ENCODE measurements around the gene PTPRA.
A peak's percentile ranks its signal among the peaks of the same experiment; 100 is the strongest.

The PTPRA gene

GRCh38 chr20:2948968-2949367, 75.7 kb downstream of the PTPRA start:
- no peak for TF ChIP-seq SPI1 (IDR thresholded peaks at IDR 0.05; ENCODE audit: borderline replicate concordance, low read depth)
- no peak for TF ChIP-seq POLR2AphosphoS5 (IDR thresholded peaks at IDR 0.05; ENCODE audit: low read depth)
- TF ChIP-seq, protein P1, sequence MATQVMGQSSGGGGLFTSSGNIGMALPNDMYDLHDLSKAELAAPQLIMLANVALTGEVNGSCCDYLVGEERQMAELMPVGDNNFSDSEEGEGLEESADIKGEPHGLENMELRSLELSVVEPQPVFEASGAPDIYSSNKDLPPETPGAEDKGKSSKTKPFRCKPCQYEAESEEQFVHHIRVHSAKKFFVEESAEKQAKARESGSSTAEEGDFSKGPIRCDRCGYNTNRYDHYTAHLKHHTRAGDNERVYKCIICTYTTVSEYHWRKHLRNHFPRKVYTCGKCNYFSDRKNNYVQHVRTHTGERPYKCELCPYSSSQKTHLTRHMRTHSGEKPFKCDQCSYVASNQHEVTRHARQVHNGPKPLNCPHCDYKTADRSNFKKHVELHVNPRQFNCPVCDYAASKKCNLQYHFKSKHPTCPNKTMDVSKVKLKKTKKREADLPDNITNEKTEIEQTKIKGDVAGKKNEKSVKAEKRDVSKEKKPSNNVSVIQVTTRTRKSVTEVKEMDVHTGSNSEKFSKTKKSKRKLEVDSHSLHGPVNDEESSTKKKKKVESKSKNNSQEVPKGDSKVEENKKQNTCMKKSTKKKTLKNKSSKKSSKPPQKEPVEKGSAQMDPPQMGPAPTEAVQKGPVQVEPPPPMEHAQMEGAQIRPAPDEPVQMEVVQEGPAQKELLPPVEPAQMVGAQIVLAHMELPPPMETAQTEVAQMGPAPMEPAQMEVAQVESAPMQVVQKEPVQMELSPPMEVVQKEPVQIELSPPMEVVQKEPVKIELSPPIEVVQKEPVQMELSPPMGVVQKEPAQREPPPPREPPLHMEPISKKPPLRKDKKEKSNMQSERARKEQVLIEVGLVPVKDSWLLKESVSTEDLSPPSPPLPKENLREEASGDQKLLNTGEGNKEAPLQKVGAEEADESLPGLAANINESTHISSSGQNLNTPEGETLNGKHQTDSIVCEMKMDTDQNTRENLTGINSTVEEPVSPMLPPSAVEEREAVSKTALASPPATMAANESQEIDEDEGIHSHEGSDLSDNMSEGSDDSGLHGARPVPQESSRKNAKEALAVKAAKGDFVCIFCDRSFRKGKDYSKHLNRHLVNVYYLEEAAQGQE (IDR thresholded peaks at IDR 0.05; ENCODE audit: insufficient replicate concordance, low read depth), result no peak
- TF ChIP-seq, protein P2, sequence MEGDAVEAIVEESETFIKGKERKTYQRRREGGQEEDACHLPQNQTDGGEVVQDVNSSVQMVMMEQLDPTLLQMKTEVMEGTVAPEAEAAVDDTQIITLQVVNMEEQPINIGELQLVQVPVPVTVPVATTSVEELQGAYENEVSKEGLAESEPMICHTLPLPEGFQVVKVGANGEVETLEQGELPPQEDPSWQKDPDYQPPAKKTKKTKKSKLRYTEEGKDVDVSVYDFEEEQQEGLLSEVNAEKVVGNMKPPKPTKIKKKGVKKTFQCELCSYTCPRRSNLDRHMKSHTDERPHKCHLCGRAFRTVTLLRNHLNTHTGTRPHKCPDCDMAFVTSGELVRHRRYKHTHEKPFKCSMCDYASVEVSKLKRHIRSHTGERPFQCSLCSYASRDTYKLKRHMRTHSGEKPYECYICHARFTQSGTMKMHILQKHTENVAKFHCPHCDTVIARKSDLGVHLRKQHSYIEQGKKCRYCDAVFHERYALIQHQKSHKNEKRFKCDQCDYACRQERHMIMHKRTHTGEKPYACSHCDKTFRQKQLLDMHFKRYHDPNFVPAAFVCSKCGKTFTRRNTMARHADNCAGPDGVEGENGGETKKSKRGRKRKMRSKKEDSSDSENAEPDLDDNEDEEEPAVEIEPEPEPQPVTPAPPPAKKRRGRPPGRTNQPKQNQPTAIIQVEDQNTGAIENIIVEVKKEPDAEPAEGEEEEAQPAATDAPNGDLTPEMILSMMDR (IDR thresholded peaks at IDR 0.05; ENCODE audit: insufficient read depth, low read length), result no peak
- TF ChIP-seq GABPA (IDR thresholded peaks at IDR 0.05; ENCODE audit: low read depth), result no peak
- DNase-seq (ENCODE audit: low read depth in 1 of 2, low spot score in 1 of 2), result no peak
- H3K27me3 ChIP-seq (ENCODE audit: insufficient read depth, poor library complexity, severe bottlenecking), result no peaks in the 10 kb centered on the region
- no peak overlapping the region for H3K27ac ChIP-seq (replicated peaks)
- no peak overlapping the region for H3K4me3 ChIP-seq (replicated peaks; ENCODE audit: insufficient read depth, low read length)

DNA sequence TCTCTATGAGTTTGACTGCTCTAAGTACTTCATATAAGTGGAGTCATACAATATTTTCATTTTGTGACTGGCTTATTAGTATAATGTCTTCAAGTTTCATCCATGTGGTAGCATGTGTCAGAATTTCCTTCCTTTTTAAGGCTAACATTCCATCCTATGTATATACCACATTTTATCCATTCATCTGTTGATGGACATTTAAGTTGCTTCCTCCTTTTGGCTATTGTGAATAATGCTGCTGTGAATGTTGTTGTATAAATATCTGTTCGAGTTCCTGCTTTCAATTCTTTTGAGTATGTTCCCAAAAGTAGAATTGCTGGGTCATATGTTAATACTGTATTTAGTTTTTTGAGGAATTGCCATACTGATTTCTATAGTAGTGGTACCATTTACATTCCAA, 79.5 kb downstream of the PTPRA start:
- DNase-seq (ENCODE audit: low read depth in 1 of 2, low spot score in 1 of 2), result no peak
- TF ChIP-seq GABPA (IDR thresholded peaks at IDR 0.05; ENCODE audit: low read depth) (no peak), POLR2AphosphoS5 (IDR thresholded peaks at IDR 0.05; ENCODE audit: low read depth) (no peak), SPI1 (IDR thresholded peaks at IDR 0.05; ENCODE audit: borderline replicate concordance, low read depth) (no peak)
- TF ChIP-seq, protein P2 (IDR thresholded peaks at IDR 0.05; ENCODE audit: insufficient read depth, low read length), result no peak
- TF ChIP-seq, protein P1 (IDR thresholded peaks at IDR 0.05; ENCODE audit: insufficient replicate concordance, low read depth), result no peak
- Histone ChIP-seq H3K27ac (replicated peaks) (no peak overlapping the region), H3K27me3 (ENCODE audit: insufficient read depth, poor library complexity, severe bottlenecking) (no peaks in the 10 kb centered on the region), H3K4me3 (replicated peaks; ENCODE audit: insufficient read depth, low read length) (no peak overlapping the region)

DNA sequence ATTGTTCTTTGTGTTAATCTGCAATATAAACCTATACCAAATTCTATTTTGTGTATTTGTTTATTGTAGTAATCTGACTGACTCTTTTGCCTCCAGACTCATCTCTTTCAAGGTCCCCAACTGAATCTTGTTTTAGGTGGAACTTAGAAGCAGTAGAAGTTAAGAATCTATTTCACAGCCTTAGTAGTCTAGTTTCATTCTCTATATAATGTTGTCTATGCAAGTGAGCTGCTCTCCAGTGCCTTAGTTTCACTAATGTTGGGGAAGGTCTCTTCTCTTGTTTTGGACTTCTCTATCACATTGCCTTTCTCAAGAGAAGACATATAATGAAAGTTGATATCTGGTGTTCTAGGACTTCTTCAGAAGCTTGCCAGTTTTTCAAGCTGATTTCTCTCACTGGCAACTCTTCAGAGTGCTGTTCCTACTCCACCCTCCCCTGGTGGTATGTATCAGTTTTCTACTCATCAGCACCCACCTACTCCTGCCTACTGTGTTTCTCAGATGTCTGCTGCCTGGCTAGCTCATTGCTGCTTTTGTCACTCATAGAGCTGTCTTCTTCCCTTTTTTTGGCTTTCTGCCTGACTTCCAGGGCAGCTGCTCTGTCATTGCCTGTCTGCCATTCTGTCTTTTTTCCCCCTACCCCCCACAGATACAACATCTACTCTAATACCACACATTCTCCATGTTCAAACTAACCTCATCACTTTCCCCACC, 82.1 kb downstream of the PTPRA start:
- Histone ChIP-seq H3K27ac (replicated peaks) (no peak overlapping the region), H3K27me3 (ENCODE audit: insufficient read depth, poor library complexity, severe bottlenecking) (no peaks in the 10 kb centered on the region), H3K4me3 (replicated peaks; ENCODE audit: insufficient read depth, low read length) (no peak overlapping the region)
- no peak for TF ChIP-seq POLR2AphosphoS5 (IDR thresholded peaks at IDR 0.05; ENCODE audit: low read depth)
- no peak for TF ChIP-seq SPI1 (IDR thresholded peaks at IDR 0.05; ENCODE audit: borderline replicate concordance, low read depth)
- TF ChIP-seq, protein P1 (IDR thresholded peaks at IDR 0.05; ENCODE audit: insufficient replicate concordance, low read depth), result no peak
- no peak for TF ChIP-seq GABPA (IDR thresholded peaks at IDR 0.05; ENCODE audit: low read depth)
- TF ChIP-seq, protein P2 (IDR thresholded peaks at IDR 0.05; ENCODE audit: insufficient read depth, low read length), result no peak
- DNase-seq (ENCODE audit: low read depth in 1 of 2, low spot score in 1 of 2), result peak in 1 of 2 experiments; percentile 34
